ENCODE measurements around the gene SFXN2. TPM values are rescaled to one million over a fixed set of nuclear protein-coding genes. Genes with fewer than 3 reads are reported as not detected.
"Not testable (repeated sequence)": the region's sequence is repeated elsewhere in the genome, so short reads cannot be mapped to it uniquely, and the experiment has no call there.

The SFXN2 gene, protein sequence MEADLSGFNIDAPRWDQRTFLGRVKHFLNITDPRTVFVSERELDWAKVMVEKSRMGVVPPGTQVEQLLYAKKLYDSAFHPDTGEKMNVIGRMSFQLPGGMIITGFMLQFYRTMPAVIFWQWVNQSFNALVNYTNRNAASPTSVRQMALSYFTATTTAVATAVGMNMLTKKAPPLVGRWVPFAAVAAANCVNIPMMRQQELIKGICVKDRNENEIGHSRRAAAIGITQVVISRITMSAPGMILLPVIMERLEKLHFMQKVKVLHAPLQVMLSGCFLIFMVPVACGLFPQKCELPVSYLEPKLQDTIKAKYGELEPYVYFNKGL
- polyA plus RNA-seq (2012; ENCODE audit: insufficient read depth, insufficient read length) = 17.7 TPM

GRCh38 chr10:102714621-102715455 is at the start of gene SFXN2:
Gene SFXN2, plus strand, starts transcription at chr10:102714636. Its CDS starts 12,001 bp downstream, at chr10:102726637.
- H3K4me3 ChIP-seq (ENCODE audit: low read length) = peak within 1 kb of the TSS; percentile 95
- no peak for DNase-seq (ENCODE audit: low read depth, low spot score)

DNA sequence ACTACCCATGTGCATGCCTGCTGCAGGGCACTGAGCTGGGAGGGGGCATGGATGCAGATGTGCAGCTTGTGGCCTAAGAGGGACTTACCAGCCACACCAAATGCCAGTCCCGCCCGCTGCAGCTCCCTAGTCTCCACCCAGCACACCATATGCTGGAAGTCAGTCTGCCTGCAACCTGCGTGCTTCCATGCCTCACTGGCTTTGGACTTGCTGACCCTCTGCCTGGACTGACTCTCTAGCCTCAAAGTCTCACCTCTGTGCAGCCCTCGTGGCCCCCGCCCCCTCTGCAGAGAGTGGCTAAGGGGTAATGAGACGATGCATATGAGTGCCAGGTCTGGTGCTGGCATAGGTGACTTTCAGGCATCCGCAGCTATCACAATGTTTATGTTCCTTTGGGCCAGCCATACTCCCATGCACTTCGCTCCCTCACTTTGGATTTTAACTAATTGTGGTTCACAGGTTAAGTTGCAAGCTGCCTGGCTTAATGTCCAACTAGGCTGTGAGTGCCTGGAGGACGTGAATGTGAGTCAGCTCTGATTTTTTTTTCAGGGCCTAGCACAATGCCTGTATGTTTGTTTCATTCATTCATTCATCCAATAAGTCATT is 48.4 kb upstream of the SFXN2 start:
- no peak for DNase-seq (ENCODE audit: low read depth, low spot score)
- H3K4me3 ChIP-seq (ENCODE audit: low read length) = no peak overlapping the region

- DNase-seq (ENCODE audit: low read depth, low spot score); H3K4me3 ChIP-seq (ENCODE audit: low read length): not testable (repeated sequence)
Measured at GRCh38 chr10:102667411-102667810, 47.0 kb upstream of the SFXN2 start.

GRCh38 chr10:102668326-102669107 is 45.9 kb upstream of the SFXN2 start:
- DNase-seq (ENCODE audit: low read depth, low spot score) = no peak
- H3K4me3 ChIP-seq (ENCODE audit: low read length) = no peak overlapping the region

- no peak for DNase-seq (ENCODE audit: low read depth, low spot score)
Measured at GRCh38 chr10:102669206-102670064, 45.0 kb upstream of the SFXN2 start.

DNA sequence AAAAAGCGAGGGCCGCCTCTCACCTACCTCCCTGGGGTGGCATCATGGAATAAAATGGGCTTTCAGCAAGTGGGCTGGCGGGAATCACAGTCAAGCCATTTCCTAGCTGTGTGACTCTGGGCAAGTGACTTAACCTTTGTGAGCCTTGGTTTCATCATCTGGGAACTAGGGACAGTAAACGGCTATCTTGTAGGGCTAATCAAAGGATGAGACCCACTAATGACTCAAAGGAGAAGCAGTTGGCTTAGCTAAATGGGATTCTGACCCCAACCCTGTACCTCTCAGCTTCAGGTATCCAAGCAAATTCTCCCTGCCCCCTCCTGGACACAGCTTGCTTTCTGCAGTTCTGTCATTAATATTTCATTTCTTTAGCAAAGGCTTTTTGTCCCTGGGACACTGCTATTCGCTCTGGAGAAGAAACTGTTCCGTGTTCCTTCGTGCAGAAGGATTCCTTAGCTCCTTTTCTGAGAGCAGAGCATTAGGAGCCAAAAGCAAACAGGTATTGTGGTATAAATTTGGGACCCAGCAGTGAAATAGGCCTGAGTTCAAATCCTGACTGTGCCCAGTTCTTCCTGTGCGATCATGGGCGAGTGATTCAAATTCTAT is 44.3 kb upstream of the SFXN2 start:
- DNase-seq (ENCODE audit: low read depth, low spot score) = no peak
- no peak overlapping the region for H3K4me3 ChIP-seq (ENCODE audit: low read length)

More at GRCh38 chr10:102669206-102670064, 45.0 kb upstream of the SFXN2 start:
- H3K4me3 ChIP-seq (ENCODE audit: low read length) = no peak overlapping the region

- no peak overlapping the region for H3K4me3 ChIP-seq (ENCODE audit: low read length)
- no peak for DNase-seq (ENCODE audit: low read depth, low spot score)
Measured at GRCh38 chr10:102670871-102671434, 43.5 kb upstream of the SFXN2 start.

GRCh38 chr10:102673236-102673818 is 41.1 kb upstream of the SFXN2 start:
- H3K4me3 ChIP-seq (ENCODE audit: low read length) = peak overlapping the region; percentile 56

GRCh38 chr10:102673819-102674511 is 40.5 kb upstream of the SFXN2 start:
- peak; percentile 99 for DNase-seq (ENCODE audit: low read depth, low spot score)
- H3K4me3 ChIP-seq (ENCODE audit: low read length) = peak overlapping the region; percentile 56

More at GRCh38 chr10:102673236-102673818, 41.1 kb upstream of the SFXN2 start:
- no peak for DNase-seq (ENCODE audit: low read depth, low spot score)

- DNase-seq (ENCODE audit: low read depth, low spot score) = peak; percentile 89
- H3K4me3 ChIP-seq (ENCODE audit: low read length) = peak overlapping the region; percentile 56
Measured at GRCh38 chr10:102674566-102674965, 39.9 kb upstream of the SFXN2 start.

- no peak for DNase-seq (ENCODE audit: low read depth, low spot score)
- peak overlapping the region; percentile 56 for H3K4me3 ChIP-seq (ENCODE audit: low read length)
Measured at GRCh38 chr10:102675011-102675665, 39.3 kb upstream of the SFXN2 start.

DNA sequence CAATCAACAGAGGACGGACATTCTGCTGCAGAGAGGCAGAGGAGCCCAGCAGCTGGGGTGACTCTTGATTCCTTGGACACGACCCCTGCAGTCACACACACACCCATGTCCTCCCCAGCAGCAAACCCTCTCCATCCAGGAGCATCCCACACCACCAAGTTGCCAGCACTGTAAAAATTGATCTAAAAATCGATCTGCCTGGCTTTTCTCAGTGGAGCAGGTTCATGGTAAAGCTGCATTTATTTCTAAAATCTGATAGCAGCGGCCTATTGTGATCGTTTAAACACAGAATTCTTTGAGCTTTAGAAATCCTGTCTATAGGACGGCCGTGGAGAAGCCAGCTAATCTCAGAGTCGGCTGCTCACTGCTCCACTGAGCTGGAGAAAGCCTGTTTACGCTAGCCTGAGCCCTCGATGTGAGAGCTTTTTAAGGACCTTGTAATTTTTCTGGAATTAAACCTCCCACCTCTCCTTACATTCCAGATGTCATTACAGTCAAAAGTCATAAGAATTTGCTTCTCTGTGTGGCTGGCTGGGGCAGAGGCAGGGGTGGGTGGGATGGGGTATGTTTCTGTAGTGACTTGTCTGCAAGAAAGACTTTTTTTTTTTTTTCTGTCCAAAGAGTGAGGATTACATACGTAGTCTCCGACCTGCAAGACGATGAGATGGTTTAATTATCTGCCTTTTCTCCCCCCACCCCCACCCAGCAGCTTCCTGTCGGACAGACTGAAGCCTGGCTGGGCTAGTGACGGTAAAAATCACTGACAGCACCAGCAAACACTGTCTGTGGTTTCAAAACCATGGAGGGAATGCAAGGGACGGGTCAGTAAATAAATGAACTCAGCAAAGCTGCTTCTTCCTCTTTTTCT is 38.5 kb upstream of the SFXN2 start:
- no peak overlapping the region for H3K4me3 ChIP-seq (ENCODE audit: low read length)
- DNase-seq (ENCODE audit: low read depth, low spot score) = no peak

DNA sequence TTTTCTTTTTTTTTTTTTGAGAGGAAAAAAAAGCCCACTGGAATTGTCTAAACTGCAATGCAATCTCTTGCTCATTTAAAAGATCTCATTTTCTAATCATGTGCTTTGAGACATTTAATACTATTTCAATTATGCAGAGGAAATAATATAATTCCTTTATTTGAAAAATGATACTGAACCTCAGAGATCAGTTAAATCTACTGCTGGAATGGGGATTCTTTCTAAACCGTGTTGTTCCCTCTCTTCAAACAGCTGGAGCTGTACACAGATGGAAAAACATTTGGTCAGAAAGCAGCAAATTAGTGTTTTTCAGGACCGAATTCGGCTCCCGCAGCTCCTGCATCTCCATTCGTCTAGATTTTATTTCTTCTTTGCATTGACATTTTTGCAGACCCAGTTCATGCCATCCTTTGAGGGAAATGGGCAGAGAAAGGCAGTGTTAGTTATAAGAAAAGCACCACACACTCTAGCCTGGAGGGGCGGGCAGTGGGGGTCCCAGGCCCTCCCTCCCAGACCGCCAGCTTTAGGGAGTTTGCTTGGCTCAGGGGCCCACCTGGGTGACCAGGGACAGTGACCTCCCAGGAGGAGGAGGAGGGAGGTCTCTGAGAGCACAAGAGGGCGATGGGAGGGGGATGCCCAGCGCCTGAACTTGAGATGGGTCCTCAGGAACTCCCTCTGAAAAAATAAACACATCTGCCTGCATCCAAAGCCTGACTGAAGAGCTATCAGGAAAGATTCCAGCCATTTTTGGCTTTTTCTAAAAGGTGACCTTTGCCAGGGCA is 37.7 kb upstream of the SFXN2 start:
- DNase-seq (ENCODE audit: low read depth, low spot score) = no peak
- no peak overlapping the region for H3K4me3 ChIP-seq (ENCODE audit: low read length)

- DNase-seq (ENCODE audit: low read depth, low spot score) = no peak
- no peak overlapping the region for H3K4me3 ChIP-seq (ENCODE audit: low read length)
Measured at GRCh38 chr10:102677331-102678067, 36.9 kb upstream of the SFXN2 start.

Data from Jurkat, Clone E6-1 (cell line).